GM18498 (cell line): Measurements from ENCODE around the gene C3.

Source experiments
- ATAC-seq: cut with Tn5 transposase; IDR thresholded peaks from one replicate; pipeline ENCODE4 v1.9.1; 2021; ENCODE audit warnings: mild to moderate bottlenecking, moderate library complexity; ENCODE audit not compliant: unreplicated experiment

Gene C3

DNA sequence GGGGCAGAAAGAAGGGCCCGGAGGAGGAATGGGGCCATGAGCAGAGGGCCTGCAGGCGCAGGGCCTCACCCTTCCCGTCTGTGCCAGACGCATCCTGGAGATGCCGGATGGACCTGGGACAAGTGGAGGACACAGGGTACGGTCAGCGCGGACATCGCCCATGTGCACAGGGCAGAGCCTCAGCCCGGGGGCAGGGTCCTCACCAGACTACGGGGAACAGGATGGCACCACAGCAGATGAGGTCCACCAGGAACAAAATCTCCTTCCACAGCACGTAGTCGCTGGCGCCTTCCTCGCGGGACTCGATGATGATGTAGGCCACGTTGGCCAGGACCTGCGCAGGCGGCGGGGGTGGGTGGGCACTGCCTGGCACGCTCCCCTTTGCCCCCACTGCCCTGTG, 11.4 kb upstream of the C3 start:
- no peak for ATAC-seq

GRCh38 chr19:6730941-6731670, 10.7 kb upstream of the C3 start:
- no peak for ATAC-seq

GRCh38 chr19:6730153-6730804, 9.8 kb upstream of the C3 start:
- ATAC-seq: no peak

GRCh38 chr19:6729573-6730152, 9.2 kb upstream of the C3 start:
- no peak for ATAC-seq

GRCh38 chr19:6728346-6728745, 7.9 kb upstream of the C3 start:
- ATAC-seq: no peak

DNA sequence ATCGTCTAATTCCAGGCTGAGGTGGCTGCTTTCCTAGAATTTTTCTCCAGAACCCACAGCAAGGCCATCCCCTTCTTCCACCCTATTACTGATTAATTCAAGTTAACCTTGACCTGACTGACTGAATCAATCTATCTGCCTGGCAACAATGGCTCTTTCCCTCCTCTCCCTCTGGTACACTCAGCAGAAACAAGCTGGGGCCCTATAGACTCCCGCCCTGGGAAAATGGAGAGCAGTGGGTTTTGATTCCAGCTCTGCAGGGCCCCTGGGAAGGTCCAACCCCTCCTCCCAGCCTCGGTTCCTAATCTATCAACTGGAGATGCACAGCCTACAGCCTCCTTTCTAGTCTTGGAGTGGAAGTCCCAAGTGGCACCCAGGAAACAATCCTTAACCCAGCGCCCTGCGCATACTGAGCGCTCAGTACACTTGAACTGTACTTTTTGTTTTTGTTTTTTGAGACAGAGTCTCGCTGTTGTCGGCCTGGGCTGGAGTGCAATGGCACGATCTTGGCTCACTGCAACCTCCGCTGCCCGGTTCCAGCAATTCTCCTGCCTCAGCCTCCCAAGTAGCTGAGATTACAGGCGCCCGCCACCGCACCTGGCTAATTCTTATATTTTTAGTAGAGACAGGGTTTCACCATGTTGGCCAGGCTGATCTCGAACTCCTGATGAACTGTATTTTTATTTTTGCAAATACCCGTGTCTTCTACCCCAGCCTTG, 5.2 kb upstream of the C3 start:
- no peak for ATAC-seq

DNA sequence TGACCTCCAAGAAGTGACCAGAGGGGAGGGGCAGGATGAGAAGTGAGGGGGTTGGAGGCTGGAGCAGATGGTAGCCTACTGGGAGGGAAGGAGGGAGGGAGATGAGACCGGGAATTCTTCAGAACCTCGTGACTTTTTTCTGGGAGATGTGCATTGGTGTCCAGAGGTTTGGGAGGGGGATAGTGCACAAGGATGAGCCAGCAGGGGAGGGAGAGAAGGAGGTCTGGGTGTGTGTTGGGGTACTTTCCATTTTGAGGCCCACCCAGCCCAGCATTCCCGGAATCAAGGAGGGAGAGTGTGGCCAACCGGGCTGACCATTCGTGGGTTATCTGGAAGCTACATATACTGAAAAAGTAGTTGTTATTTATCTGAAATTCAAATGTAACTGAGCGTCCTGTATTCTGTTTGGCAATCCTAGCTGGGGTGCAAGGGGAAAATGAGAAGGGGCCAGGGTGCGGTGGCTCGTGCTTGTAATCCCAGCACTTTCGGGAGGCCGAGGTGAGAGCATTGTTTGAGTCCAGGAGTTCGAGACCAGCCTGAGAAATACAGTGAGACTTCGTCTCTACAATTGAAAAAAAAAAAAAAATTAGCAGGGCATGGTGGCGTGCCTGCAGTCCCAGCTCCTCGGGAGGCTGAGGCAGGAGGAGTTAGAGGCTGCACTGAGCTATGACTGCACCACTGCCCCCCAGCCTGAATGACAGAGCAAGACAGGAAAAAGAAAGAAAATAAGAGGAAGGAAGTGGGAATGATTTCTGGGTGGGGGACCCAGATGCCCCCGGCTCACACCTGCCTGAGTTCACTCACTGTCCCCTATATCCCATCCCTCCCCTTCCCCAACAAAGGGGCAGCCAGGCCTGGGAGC, 4.4 kb upstream of the C3 start:
- no peak for ATAC-seq

DNA sequence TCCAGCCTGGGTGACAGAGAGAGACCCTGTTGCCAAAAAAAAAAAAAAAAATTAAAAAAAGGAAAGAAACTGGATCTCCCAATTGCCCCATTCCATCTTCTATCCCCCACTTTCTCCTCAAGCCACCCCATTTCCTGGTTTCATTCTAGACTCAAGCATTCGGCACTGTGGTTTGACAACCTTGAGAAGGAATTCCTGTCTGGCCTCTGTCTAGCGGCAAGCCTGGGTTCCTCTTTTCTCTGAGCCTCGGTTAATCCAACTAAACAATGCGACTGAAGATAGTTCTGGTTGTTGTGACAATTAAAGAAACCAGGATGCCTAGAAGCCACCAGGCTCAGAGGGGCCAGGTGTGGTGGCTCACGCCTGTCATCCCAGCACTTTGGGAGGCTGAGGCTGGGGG, 3.3 kb upstream of the C3 start:
- no peak for ATAC-seq

DNA sequence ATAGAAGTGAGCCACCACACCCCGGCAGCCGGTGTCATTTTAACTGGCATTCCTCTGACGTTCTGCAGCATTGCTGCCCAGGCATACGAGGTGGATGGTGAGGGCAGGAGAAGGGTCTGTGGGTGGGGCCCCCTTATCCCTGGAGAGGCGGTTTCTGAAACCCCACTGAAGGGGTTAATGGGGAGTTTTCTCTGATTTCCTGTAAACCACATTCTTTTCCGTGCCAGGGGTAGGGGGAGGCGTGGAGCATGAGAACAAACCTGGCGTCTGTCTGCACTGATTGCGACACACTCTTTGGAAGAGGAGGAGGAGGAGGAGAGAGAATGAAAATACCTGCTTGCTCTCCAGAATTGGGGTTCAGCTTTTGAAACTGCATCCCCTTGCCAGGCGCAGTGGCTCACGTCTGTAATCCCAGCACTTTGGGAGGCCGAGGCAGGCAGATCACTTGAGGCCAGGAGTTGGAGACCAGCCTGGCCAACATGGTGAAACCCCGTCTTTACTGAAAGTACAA, 2.7 kb upstream of the C3 start:
- ATAC-seq: no peak

GRCh38 chr19:6721773-6722172, 1.3 kb upstream of the C3 start:
- no peak for ATAC-seq

GRCh38 chr19:6721138-6721474, 656 bp upstream of the C3 start:
- ATAC-seq: no peak

- no peak for ATAC-seq
These were observed 470 bp downstream of the C3 start for GRCh38 chr19:6719992-6720368.

DNA sequence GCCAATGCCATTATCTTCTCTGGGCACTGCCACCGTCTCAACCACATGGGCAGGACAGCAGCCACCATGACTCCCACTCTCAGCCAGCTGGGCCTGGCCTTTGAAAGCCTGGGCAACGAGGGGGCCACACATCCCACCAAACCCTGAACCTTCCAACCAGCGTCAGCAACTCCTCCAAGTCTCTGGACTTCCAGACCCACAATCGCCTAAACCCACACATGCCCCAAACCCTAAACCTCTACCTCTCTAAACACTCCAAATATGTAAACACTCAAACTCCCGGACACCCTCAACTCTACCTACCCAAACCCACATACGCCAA, 949 bp downstream of the C3 start:
- ATAC-seq: no peak

DNA sequence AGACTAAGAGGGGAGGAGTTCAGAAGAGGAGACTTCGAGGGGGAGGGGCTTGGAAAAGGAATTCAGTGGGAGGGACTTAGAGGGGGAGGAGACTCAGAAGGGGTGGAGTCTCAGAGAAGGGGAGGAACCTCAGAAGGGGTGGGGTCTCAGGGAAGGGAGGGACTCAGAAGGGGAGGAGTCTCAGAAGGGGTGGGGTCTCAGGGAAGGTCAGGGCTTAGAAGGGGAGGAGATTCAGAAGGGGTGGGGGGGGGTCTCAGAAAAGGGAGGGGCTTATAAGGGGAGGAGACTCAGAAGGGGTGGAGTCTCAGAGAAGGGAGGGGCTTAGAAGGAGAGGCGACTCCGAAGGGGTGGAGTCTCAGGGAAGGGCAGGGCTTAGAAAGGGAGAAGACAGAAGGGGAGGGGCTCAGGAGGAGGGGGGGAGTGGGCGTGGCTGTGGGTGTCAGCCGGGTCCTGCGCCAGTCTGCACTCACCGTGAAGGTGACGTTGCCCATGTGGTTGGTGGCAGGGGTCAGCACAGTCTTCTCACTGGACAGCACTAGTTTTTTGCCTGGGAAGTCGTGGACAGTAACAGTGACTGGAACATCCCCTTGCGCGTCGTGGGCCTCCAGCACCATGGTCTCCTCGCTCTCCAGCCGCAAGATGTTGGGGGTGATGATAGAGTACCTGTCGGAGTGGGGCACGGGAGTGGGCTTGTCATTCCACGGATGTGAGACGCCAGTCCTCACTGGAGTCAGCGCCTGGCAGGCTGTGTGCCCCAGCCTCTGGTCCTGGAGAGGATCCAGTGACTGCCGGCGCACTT, 1.5 kb downstream of the C3 start:
- ATAC-seq: no peak

GRCh38 chr19:6718111-6718740, 2.2 kb downstream of the C3 start:
- no peak for ATAC-seq

DNA sequence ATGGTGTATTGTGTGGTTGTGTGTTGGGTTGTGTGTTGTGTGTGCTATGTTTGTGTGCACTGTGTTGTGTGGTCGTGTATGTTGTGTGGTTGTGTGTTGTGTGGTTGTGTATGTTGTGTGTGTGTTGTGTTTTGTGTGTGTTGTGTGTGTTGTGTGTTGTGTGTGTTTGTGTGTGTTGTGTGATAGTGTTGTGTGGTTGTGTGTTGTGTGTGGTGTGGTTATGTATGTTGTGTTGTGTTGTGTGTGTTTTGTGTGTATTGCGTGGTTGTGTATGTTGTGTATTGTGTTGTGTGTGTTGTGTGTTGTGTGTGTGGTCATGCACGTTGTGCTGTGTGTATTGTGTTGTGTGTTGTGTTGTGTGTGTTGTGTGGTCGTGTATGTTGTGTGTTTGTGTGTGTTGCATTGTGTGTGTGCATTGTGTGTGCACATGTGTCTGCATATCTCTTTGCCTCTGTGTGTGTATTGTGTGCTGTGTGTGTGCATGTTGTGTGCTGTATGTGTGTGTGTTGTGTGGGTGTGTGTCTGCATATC, 2.9 kb downstream of the C3 start:
- ATAC-seq: no peak

DNA sequence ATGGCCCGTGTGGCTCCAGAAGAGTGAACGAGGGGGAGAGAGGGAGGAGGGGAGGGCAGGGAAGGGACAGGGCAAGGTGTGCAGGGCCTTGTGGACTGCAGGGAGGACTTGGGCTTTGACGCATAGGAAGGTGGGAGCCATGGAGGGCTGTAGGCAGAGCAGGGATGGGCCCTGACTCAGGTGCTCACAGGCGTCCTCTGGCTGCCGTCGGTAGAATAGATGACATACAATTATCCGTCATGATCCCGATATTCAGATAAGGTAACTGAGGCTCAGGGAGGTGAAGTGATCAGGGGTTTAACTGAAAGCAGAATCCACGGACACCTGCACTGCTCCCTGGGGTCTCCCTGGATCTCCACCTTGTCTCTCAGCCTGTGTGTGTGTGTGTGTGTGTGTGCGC, 3.4 kb downstream of the C3 start:
- no peak for ATAC-seq

DNA sequence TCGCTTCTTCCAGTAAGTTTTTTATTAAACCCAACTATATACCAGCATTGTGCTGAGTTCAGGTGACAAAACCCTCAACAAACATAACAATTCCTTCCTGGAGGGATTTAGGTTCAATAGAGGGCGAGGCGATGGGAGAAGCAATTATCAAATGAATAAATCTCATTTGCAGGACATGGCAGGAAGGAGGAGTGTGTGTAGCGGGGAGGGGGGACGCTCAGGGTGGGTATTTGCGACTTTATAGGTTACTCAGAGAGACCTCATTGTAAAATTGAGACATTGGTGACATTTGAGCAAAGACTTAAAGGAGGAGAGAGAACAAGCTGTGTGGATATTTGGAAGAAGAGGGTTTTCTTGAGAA, 3.9 kb downstream of the C3 start:
- no peak for ATAC-seq

DNA sequence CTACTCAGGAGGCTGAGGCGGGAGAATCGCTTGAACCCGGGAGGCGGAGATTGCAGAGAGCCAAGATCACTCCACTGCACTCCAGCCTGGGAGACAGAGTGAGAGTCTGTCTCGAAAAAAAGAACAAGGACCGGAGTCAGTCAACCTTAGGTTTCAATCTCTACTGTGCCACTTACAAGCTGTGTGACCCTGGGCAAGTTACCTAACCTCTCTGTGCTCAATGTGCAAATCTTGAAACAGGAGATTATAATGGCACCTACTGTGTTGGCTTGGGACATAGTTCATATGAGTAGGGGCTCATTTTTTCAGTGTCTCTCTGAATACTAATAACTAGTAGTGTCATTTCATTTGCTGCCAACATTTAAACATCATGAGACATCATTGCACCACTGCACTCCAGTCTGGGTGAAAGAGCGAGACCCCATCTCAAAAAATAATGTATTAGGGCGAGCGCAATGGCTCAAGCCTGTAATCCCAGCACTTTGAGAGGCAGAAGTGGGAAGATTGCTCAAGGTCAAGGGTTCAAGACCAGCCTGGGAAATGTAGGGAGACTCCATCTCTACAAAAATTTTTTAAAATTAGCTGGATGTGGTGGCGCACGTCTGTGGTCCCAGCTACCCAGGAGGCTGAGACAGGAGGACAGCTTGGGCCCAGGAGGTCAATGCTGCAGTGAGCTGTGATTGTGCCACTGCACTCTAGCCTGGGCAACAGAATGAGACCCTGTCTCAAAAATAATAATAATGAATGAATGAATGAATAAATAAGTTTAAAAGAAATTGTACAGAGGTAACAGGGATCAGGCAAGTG, 5.5 kb downstream of the C3 start:
- no peak for ATAC-seq
